NCI-H1694 treated with DMSO at 0.1 percent for 48 hours (cell line): ENCODE measurements around the gene BEST4.
"Not testable (repeated sequence)": the region's sequence is repeated elsewhere in the genome, so short reads cannot be mapped to it uniquely, and the experiment has no call there.

Source experiments
- DNase-seq: peaks from one replicate; lab custom pipeline; 2025; lab: John Stamatoyannopoulos, UW

BEST4 gene

GRCh38 chr1:44819196-44819607 is 31.2 kb upstream of the BEST4 start:
- no peak for DNase-seq

GRCh38 chr1:44817771-44818495 is 30.0 kb upstream of the BEST4 start:
- DNase-seq: no peak

GRCh38 chr1:44817307-44817706 is 29.3 kb upstream of the BEST4 start:
- DNase-seq: no peak

- not testable (repeated sequence) for DNase-seq
Observed at GRCh38 chr1:44815926-44816325, 28.0 kb upstream of the BEST4 start.

GRCh38 chr1:44812822-44813543 is 25.0 kb upstream of the BEST4 start:
- no peak for DNase-seq

- DNase-seq: no peak
Observed at GRCh38 chr1:44811234-44811633, 23.3 kb upstream of the BEST4 start.

- not testable (repeated sequence) for DNase-seq
Observed at GRCh38 chr1:44810762-44811105, 22.8 kb upstream of the BEST4 start.

GRCh38 chr1:44810101-44810761 is 22.3 kb upstream of the BEST4 start:
- DNase-seq: no peak

- DNase-seq: no peak
Observed at GRCh38 chr1:44808938-44809917, 21.3 kb upstream of the BEST4 start.

- no peak for DNase-seq
Observed at GRCh38 chr1:44808063-44808937, 20.3 kb upstream of the BEST4 start, which contains the start of gene BTBD19. BTBD19 (plus strand) TSS chr1:44808523; CDS start chr1:44808821, 298 bp downstream.

- no peak for DNase-seq
Observed at GRCh38 chr1:44807364-44808062, 19.5 kb upstream of the BEST4 start.

GRCh38 chr1:44806704-44807363 is 18.9 kb upstream of the BEST4 start, which contains the start of gene DYNLT4:
DYNLT4 (minus strand) TSS chr1:44807351; CDS start chr1:44806668, 683 bp downstream.
- no peak for DNase-seq

- no peak for DNase-seq
Observed at GRCh38 chr1:44806025-44806703, 18.2 kb upstream of the BEST4 start.

GRCh38 chr1:44805311-44806024 is 17.5 kb upstream of the BEST4 start:
- no peak for DNase-seq

- DNase-seq: no peak
Observed at GRCh38 chr1:44803312-44804095, 15.5 kb upstream of the BEST4 start.

GRCh38 chr1:44803062-44803311 is 15.0 kb upstream of the BEST4 start:
- DNase-seq: no peak

- DNase-seq: no peak
Observed at GRCh38 chr1:44802306-44803061, 14.5 kb upstream of the BEST4 start.
